ENCODE measurements around the gene MTAP.

Gene MTAP

GRCh38 chr9:21781656-21782055 is 20.8 kb upstream of the MTAP start:
- no peaks in the 10 kb centered on the region for H4K20me1 ChIP-seq (ENCODE audit: insufficient read depth, low read length)
- H3K79me2 ChIP-seq (ENCODE audit: low read length) = no peaks in the 10 kb centered on the region
- H3K4me2 ChIP-seq (ENCODE audit: low read length) = no peak overlapping the region
- H3K27me3 ChIP-seq (ENCODE audit: low read depth, low read length) = 0 out of 2 replicates have a peak, but pooled peaks cover 7% of the 10 kb centered on the region
- H3K4me1 ChIP-seq (ENCODE audit: low read length) = peaks cover 9% of the 10 kb centered on the region; the same call in 1 of the 2 replicates
- H3K36me3 ChIP-seq (replicated peaks; ENCODE audit: low read depth, low read length) = no peaks in the 10 kb centered on the region
- H3K27ac ChIP-seq (ENCODE audit: low read length) = no peak overlapping the region
- H3K9me3 ChIP-seq (ENCODE audit: insufficient read depth, low read length) = no peaks in the 10 kb centered on the region
- H2AFZ ChIP-seq (ENCODE audit: low read depth, low read length) = no peak overlapping the region
- H3K4me3 ChIP-seq (ENCODE audit: low read length) = no peak overlapping the region
- TF ChIP-seq EZH2phosphoT487 (IDR thresholded peaks at IDR 0.05; ENCODE audit: low read depth) (no peak), CTCF (IDR thresholded peaks at IDR 0.05; ENCODE audit: low read depth, low read length) (no peak)
- H3K9ac ChIP-seq (ENCODE audit: low read length) = no peak overlapping the region

- H3K27ac ChIP-seq (ENCODE audit: low read length) = no peak overlapping the region
- H3K4me3 ChIP-seq (ENCODE audit: low read length) = no peak overlapping the region
- H3K4me1 ChIP-seq (ENCODE audit: low read length) = peaks cover 9% of the 10 kb centered on the region; the same call in 1 of the 2 replicates
- 0 out of 2 replicates have a peak, but pooled peaks cover 4% of the 10 kb centered on the region for H3K27me3 ChIP-seq (ENCODE audit: low read depth, low read length)
- no peak overlapping the region for H3K9ac ChIP-seq (ENCODE audit: low read length)
- no peaks in the 10 kb centered on the region for H3K79me2 ChIP-seq (ENCODE audit: low read length)
- no peak overlapping the region for H3K4me2 ChIP-seq (ENCODE audit: low read length)
- no peak for TF ChIP-seq CTCF (IDR thresholded peaks at IDR 0.05; ENCODE audit: low read depth, low read length)
- TF ChIP-seq EZH2phosphoT487 (IDR thresholded peaks at IDR 0.05; ENCODE audit: low read depth) = no peak
- no peaks in the 10 kb centered on the region for H3K36me3 ChIP-seq (replicated peaks; ENCODE audit: low read depth, low read length)
- H2AFZ ChIP-seq (ENCODE audit: low read depth, low read length) = no peak overlapping the region
- no peaks in the 10 kb centered on the region for H4K20me1 ChIP-seq (ENCODE audit: insufficient read depth, low read length)
- H3K9me3 ChIP-seq (ENCODE audit: insufficient read depth, low read length) = no peaks in the 10 kb centered on the region
These were observed 20.2 kb upstream of the MTAP start for GRCh38 chr9:21782205-21782604.

- Histone ChIP-seq H2AFZ (ENCODE audit: low read depth, low read length) (no peak overlapping the region), H3K36me3 (replicated peaks; ENCODE audit: low read depth, low read length) (no peaks in the 10 kb centered on the region), H3K27ac (ENCODE audit: low read length) (no peak overlapping the region), H3K4me2 (ENCODE audit: low read length) (no peak overlapping the region), H3K27me3 (ENCODE audit: low read depth, low read length) (no peaks in the 10 kb centered on the region), H3K4me1 (ENCODE audit: low read length) (no peaks in the 10 kb centered on the region), H3K4me3 (ENCODE audit: low read length) (no peak overlapping the region), H4K20me1 (ENCODE audit: insufficient read depth, low read length) (no peaks in the 10 kb centered on the region), H3K9me3 (ENCODE audit: insufficient read depth, low read length) (no peaks in the 10 kb centered on the region), H3K79me2 (ENCODE audit: low read length) (no peaks in the 10 kb centered on the region), H3K9ac (ENCODE audit: low read length) (no peak overlapping the region)
- TF ChIP-seq CTCF (IDR thresholded peaks at IDR 0.05; ENCODE audit: low read depth, low read length) (no peak), EZH2phosphoT487 (IDR thresholded peaks at IDR 0.05; ENCODE audit: low read depth) (no peak)
These were observed 13.7 kb upstream of the MTAP start for GRCh38 chr9:21788752-21789151.

- Histone ChIP-seq H3K27me3 (ENCODE audit: low read depth, low read length) (no peaks in the 10 kb centered on the region), H3K27ac (ENCODE audit: low read length) (no peak overlapping the region), H3K4me1 (ENCODE audit: low read length) (no peaks in the 10 kb centered on the region), H3K4me3 (ENCODE audit: low read length) (no peak overlapping the region), H3K4me2 (ENCODE audit: low read length) (no peak overlapping the region), H3K9ac (ENCODE audit: low read length) (no peak overlapping the region), H2AFZ (ENCODE audit: low read depth, low read length) (no peak overlapping the region), H4K20me1 (ENCODE audit: insufficient read depth, low read length) (no peaks in the 10 kb centered on the region), H3K79me2 (ENCODE audit: low read length) (no peaks in the 10 kb centered on the region), H3K36me3 (replicated peaks; ENCODE audit: low read depth, low read length) (no peaks in the 10 kb centered on the region), H3K9me3 (ENCODE audit: insufficient read depth, low read length) (no peaks in the 10 kb centered on the region)
- TF ChIP-seq CTCF (IDR thresholded peaks at IDR 0.05; ENCODE audit: low read depth, low read length) = no peak
- no peak for TF ChIP-seq EZH2phosphoT487 (IDR thresholded peaks at IDR 0.05; ENCODE audit: low read depth)
These were observed 12.8 kb upstream of the MTAP start for GRCh38 chr9:21789541-21790037.
